NCI-H1092 treated with DMSO at 0.1 percent for 48 hours (cell line): ENCODE results near the gene NAGA.

ENCODE experiments used
- DNase-seq: peaks from one replicate; lab custom pipeline; 2025; lab: John Stamatoyannopoulos, UW

The NAGA gene

GRCh38 chr22:42039271-42039670 is 31.3 kb downstream of the NAGA start:
- no peak for DNase-seq

- no peak for DNase-seq
These were observed 35.4 kb downstream of the NAGA start for GRCh38 chr22:42035256-42035655.

GRCh38 chr22:42033263-42034181 is 37.1 kb downstream of the NAGA start:
- DNase-seq = no peak

DNA sequence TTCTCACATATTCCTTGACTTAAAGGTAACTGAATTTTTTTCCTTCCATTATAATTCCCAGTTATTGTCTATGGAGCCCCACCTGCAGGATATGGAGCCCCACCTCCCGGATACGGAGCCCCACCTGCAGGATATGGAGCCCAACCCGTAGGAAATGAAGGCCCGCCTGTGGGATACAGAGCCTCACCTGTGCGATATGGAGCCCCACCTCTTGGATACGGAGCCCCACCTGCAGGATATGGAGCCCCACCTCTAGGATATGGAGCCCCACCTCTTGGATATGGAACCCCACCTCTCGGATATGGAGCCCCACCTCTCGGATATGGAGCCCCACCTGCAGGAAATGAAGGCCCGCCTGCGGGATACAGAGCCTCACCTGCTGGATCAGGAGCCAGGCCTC is 43.9 kb downstream of the NAGA start:
- DNase-seq = no peak

- DNase-seq = no peak
These were observed 45.2 kb downstream of the NAGA start for GRCh38 chr22:42025421-42025820.

DNA sequence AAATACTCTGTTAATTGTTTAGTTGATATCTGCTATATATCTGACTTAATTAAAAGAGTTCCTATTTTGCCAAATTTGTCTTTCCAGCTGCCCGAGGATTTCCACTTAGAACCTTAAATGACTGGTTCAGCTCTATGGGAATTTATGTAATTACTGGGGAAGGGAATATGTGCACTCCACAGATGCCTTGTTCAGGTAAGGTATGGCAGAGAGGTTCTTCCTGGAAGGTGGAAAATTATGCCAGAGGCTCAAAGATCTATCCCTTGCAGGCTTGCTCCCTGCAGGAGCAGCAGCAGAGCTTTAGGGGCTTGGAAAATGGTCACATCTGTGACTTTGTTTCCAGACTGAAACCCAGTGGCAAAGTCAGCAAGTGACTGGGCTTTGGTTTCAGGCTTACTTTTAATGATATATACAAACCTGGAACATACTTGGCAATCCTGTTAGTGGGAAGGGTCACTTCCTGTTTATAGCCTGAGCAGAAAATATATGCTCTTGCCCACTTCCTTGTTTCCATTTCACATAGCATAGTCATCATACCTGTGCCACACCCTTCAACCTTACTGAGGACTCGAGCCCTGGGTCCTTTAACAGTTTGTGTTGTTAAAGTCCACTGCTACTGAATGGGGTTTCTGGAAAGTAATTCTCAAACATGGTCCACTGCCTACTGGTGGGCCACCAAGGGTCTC is 48.3 kb downstream of the NAGA start:
- DNase-seq = no peak

DNA sequence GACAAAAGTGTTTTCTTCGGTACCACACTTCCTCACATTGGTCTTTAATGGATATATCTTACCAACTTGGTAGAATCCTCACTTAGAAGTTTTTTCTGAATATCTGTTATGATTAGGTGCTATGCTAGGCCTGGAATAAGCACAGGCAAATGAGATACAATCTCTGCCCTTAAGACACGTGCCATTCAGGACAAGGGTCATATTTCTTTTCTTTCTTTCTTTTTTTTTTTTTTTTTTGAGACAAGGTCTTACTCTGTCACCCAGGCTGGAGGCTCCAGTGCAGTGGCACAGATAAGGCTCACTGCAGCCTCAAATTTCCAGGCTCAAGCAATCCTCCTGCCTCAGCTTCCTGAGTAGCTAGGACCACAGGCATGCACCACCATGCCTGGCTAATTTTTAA is 49.0 kb downstream of the NAGA start:
- DNase-seq = no peak

GRCh38 chr22:42018224-42018623 is 52.4 kb downstream of the NAGA start:
- DNase-seq = no peak

DNA sequence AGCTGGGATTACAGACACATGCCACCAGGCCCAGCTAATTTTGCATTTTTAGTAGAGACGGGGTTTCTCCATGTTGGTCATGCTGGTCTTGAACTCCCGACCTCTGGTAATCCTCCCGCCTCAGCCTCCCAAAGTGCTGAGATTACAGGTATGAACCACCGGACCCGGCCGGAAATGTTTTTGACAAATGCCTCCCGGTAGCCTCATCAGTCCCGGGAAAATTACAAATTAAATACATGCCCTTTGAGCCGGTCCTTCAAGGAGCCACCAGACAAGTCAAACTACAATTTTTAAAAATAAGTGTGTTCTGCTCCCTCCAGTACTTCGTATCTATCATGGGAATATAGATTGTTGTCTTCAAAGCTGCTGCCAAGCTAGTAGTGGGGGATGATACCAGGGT is 54.5 kb downstream of the NAGA start:
- no peak for DNase-seq

- no peak for DNase-seq
These were observed 57.2 kb downstream of the NAGA start for GRCh38 chr22:42013385-42013784.

- no peak for DNase-seq
These were observed 59.8 kb downstream of the NAGA start for GRCh38 chr22:42010778-42011177.
